K562 (cell line): ENCODE measurements around the gene ATP5F1D. TPM values are rescaled to one million over a fixed set of nuclear protein-coding genes. Genes with fewer than 3 reads are reported as not detected.
A peak's percentile ranks its signal among the peaks of the same experiment; 100 is the strongest.

Source experiments
- DEAF1 ChIP-seq: fragments of 450-650 bp; formaldehyde crosslinking; IDR thresholded peaks from 2 replicates; pipeline ENCODE4 v1.4.0; 2020; ENCODE audit warnings: mild to moderate bottlenecking, moderate library complexity
- MYC ChIP-seq, 2 experiments: fragments of 250-450 bp in 1 of 2; sonication (Bioruptor Pico) in 1 of 2; IDR thresholded peaks; 2 replicates each; pipeline versions ENCODE4 v1.5.1 to v1.6.1; 2012 to 2021; ENCODE audit warnings: low read depth in 2 of 2, borderline replicate concordance in 1 of 2, improper control_type of control experiment in 1 of 2, low read length in 1 of 2, mild to moderate bottlenecking in 1 of 2, moderate library complexity in 1 of 2
- REST ChIP-seq, 2 experiments: fragments of 450-650 bp; formaldehyde crosslinking in 1 of 2; IDR thresholded peaks; 2 replicates each; pipeline versions ENCODE4 v1.4.0 to v1.6.1; 2014 to 2020; ENCODE audit warnings: mild to moderate bottlenecking in 2 of 2, borderline replicate concordance in 1 of 2, low read depth in 1 of 2
- SAFB ChIP-seq: fragments of 200-400 bp; formaldehyde crosslinking; IDR thresholded peaks from 2 replicates; pipeline ENCODE4 v1.6.1; 2017; ENCODE audit warnings: low read depth, low read length, borderline replicate concordance
- ZSCAN29 ChIP-seq: fragments of 450-650 bp; IDR thresholded peaks from 2 replicates; pipeline ENCODE4 v1.6.1; 2017
- polyA plus RNA-seq, 8 experiments: library from polyadenylated mRNA; depleted of rRNA in 4 of 8; stranded (reverse) in 5 of 8; unstranded in 3 of 8; fragments of >200 nt; fragmentation: Nextera tagmentation in 2 of 8; fragmentation: Illumina TruSeq in 1 of 8; extraction: Ambion mirVana in 2 of 8; extraction: Trizol in 1 of 8; gene quantifications; 2 replicates each; pipeline versions ENCODE4 v1.2.1 to v1.2.3, GENCODE V29; 2011 to 2014; ENCODE audit warnings: inconsistent platforms in 1 of 8, missing spikeins in 1 of 8
- total RNA-seq, 7 experiments: library from RNA; depleted of rRNA in 6 of 7; stranded (reverse); fragments of >200 nt in 6 of 7; fragmentation: Illumina TruSeq in 2 of 7; extraction: Trizol in 2 of 7; gene quantifications; 2 replicates each; pipeline versions ENCODE4 v1.2.1 to v1.2.3, GENCODE V29; 2011 to 2021; ENCODE audit warnings: low replicate concordance in 1 of 7

ATP5F1D gene
- total and polyA plus RNA-seq, 9 of the 15 experiments (the other 6 are each of a cell fraction or from before 2014, with no cell fraction given): 3.9 to 409 (median 36.8) TPM

- TF ChIP-seq REST (IDR thresholded peaks at IDR 0.05; ENCODE audit: borderline replicate concordance) (peak; percentile 83), REST (CRISPR knock-in tag; IDR thresholded peaks at IDR 0.05; ENCODE audit: low read depth) (no peak), DEAF1 (peak; percentile 78), MYC (IDR thresholded peaks at IDR 0.05; ENCODE audit: low read depth, low read length) (peak; percentile 68; the same call in 1 of the 2 replicates), MYC (CRISPR knock-in tag; IDR thresholded peaks at IDR 0.05; ENCODE audit: borderline replicate concordance, low read depth) (no peak), SAFB (0 out of 2 replicates have a peak, but pooled peaks have one; percentile 30), ZSCAN29 (peak; percentile 64; the same call in 1 of the 2 replicates)
Measured at GRCh38 chr19:1243768-1244692, 2.5 kb downstream of the ATP5F1D start (continued).
